IPS-18c (cell line): ENCODE data around the gene RPS6KA2.

Experiments
- H3K4me3 ChIP-seq: 2 replicates; pipeline ENCODE4 v1.7.0; 2013; ENCODE audit warnings: low read depth, mild to moderate bottlenecking, low read length, moderate library complexity; ENCODE audit not compliant: insufficient read depth
- H3K9me3 ChIP-seq: one replicate; pipeline ENCODE4 v1.6.1; 2013; ENCODE audit warnings: mild to moderate bottlenecking, low read length, moderate library complexity; ENCODE audit not compliant: control insufficient read depth, insufficient read depth

The RPS6KA2 gene

DNA sequence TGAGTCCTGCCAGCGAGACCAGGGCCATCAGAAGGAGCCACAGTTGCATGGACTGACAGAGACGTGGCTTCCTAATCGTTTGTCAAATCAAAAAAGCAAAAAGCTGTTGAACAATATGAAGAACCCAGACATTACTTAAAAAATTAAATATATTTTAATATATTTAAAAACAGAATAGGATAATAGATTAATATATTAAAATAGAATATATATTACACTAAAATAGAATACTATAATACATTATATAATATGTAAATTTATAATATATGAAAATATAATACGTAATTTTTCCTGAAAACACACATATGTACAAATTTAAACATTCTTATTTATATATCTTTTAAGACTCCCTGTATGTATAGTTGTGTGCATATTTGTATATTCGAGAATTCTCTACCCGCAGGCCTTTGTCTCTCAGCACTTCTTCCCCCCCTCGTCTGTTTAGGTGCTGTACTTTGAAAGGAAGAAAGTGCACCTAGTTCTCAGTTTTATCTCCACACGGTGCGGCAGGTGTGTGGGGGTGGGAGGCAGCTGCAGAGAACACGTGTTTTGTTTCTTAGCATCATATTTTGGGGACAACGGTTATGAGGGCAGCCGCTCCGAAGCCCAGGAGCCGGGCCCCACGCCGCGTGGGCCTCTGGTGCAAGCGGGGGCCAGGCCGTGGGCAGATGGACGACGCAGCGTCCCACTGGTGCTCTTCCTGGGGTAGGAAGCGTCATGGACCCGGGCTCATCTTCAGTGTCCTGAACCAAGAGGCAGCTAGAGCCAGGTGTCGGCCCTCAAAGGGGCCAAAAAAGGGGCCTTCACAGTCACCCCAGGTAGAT lies 172.1 kb downstream of the RPS6KA2 start:
- no peak overlapping the region for H3K4me3 ChIP-seq
- peaks cover 4% of the 10 kb centered on the region for H3K9me3 ChIP-seq

DNA sequence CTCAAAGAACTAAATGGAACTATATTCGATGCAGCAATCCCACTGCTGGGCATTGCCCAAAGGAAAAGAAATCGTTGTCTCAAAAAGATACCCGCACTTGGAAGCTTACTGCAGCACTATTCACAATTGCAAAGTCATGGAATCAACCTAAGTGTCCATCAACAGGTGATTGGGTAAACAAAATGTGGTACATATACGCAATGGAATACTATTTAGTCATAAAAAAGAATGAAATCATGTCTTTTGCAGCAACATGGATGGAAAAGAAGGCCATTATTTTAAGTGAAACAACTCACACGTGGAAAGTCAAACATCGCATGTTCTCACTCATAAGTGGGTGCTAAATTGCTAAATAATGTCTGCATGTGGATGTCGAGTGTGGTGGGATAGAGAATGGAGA lies 173.4 kb downstream of the RPS6KA2 start:
- Histone ChIP-seq H3K4me3 (no peak overlapping the region), H3K9me3 (peaks cover 4% of the 10 kb centered on the region)

DNA sequence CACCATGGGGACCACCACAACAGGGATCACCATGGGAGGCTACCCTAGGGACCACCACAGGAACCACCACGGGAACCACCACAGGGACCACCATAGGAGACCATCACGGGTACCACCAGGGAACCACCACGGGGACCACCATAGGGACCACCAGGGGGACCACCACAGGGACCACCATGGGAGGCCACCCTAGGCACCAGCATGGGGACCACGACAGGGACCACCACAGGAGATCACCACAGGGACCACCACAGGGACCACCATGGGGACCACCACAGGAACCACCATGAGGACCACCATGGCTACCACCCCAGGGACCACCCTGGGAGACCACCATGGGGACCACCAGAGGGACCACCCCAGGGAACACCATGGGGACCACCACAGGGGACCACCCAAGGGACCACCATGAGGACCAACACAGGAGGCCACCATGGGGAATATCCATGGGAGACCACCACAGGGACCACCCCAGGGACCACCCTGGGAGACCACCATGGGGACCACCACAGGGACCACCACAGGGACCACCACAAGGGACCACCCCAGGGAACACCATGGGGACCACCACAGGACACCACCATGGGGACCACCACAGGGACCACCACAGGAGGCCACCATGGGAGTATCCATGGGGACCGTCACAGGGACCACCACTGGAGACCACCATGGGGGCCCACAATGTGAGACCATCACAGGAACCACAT lies 176.7 kb downstream of the RPS6KA2 start:
- Histone ChIP-seq H3K4me3 (no peak overlapping the region), H3K9me3 (peaks cover 4% of the 10 kb centered on the region)

DNA sequence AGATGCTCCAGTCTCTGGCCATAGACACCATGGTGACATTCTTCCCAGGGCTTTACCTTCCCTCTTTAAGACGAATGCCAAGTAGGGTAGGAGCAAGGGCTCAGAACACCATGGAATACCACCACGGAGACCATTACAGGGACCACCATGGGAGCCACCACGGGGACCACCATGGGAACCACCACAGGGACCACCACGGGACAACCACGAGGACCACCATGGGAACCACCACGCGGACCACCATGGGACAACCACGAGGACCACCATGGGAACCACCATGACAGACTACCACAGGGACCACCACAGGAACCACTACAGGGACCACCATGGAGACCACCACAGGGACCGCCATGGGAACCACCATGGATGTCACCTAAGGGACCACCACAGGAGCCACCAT lies 177.4 kb downstream of the RPS6KA2 start:
- Histone ChIP-seq H3K4me3 (no peak overlapping the region), H3K9me3 (peaks cover 4% of the 10 kb centered on the region)

DNA sequence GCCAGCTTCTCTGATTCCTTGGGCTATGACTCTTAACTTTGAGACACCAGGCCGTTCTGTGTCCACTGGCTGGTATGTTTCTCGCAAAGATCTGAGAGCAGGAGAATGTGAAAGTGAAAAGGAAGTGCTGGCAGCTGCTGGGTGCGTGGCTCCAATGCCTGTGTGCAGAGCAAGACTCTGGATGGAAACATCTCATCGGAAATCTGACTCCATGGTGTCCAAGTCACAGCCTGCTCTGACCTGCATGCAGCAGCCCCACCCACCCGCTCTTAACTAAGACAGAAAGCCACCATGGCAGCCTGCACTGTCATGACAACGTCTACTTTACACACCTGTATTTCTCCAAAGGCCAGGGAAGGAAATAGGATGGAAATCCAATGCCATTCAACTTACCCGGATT lies 178.0 kb downstream of the RPS6KA2 start:
- peaks cover 4% of the 10 kb centered on the region for H3K9me3 ChIP-seq
- H3K4me3 ChIP-seq = no peak overlapping the region

DNA sequence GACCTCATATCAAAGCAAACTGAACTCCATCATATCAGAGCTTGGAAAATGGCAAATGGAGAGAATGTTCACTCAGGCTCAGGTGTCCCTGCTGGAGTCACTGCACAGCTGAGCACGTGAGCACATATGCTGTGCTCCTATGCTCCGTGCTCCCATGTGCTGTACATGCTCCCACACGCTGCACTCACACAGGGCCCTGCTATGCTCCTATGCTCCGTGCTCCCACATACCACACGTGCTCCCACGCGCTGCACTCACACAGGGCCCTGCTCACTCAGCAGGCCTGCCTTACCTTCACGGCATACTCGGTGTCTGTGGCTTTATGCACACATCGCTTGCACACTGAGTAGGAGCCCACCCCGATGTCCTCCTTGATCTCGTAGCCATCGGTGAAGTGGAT lies 178.6 kb downstream of the RPS6KA2 start:
- H3K9me3 ChIP-seq = peaks cover 4% of the 10 kb centered on the region
- no peak overlapping the region for H3K4me3 ChIP-seq

DNA sequence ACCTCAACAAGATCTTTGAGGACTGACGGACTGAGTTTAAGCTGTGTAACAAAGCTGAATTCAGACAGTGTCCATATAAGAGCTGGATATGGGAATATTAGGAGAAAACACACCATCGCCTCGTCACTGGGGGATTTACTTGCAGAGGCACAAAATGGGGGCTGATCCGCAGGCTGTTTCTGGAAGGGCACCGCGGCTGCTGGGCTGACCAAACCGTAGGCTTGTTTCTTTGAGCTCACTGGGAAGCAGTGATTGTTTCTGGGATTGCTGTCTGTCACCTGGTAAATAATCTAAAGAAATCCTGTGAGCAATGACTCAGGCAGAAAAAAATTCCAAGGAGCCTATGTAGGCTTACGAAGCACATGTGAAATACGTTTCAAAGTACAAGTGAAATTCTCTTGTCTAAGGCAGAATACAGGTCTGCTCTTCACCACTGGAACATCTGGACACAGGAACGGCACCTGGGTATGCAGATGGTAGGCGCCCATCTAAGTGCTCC lies 180.4 kb downstream of the RPS6KA2 start:
- H3K4me3 ChIP-seq = no peak overlapping the region
- peaks cover 4% of the 10 kb centered on the region for H3K9me3 ChIP-seq

DNA sequence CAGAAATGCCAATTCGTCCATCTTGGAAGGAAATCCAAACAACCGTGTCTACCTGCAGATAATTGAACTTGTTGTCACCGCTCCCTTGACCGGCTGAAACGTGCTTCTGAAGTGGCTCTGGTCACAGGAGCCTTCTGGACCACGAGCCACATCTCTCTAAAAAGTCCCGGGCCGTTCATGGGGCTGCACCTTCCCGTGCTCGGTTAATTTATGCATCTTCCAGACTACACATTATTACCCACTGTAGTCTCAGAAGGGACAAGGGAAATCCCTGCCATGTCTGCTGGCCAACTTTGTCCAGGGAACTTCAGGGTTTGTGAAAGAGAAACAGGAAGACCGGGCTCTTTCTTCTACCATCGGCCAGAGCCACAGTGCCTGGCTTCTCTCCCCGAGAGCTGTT lies 180.9 kb downstream of the RPS6KA2 start:
- Histone ChIP-seq H3K9me3 (peaks cover 4% of the 10 kb centered on the region), H3K4me3 (no peak overlapping the region)

DNA sequence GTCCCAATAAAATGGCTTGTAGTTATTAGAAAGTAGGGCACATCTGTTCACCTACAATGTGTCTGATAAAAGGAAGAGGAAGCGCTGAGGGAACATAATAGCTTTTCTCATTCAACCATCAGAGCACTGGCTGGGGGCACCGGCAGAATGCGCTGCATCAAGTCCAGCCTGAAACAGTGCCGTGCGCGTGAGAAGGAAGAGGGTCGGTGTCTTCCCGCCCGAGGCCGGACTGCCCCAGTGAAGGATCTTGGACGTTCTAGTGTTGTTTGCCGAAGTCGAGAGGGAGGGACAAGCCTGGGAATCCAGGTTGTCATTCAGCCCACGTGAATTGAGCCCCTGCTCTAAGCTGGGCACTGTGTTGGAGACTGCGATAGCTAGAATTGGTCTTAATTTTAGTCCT lies 182.6 kb downstream of the RPS6KA2 start:
- H3K4me3 ChIP-seq = no peak overlapping the region
- H3K9me3 ChIP-seq = no peaks in the 10 kb centered on the region

DNA sequence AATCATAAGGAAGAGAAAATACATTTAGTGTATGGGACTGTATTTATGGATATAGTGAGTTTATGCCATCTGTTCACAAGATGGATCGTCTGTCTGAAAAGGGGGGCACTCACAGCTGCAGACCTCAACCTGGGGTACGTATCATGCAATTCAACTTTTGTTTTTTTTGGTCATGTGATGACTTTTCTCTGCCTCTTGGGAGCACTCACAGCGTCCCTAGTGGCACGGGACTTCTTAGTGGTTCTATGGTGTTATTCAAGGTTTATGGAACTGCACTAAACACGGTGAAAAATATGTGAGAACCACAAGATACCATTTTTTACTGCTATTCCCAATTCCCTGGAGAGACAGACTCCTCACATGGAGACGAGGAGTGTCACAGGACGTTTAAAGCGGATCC lies 183.9 kb downstream of the RPS6KA2 start:
- H3K4me3 ChIP-seq = no peak overlapping the region
- H3K9me3 ChIP-seq = no peaks in the 10 kb centered on the region

DNA sequence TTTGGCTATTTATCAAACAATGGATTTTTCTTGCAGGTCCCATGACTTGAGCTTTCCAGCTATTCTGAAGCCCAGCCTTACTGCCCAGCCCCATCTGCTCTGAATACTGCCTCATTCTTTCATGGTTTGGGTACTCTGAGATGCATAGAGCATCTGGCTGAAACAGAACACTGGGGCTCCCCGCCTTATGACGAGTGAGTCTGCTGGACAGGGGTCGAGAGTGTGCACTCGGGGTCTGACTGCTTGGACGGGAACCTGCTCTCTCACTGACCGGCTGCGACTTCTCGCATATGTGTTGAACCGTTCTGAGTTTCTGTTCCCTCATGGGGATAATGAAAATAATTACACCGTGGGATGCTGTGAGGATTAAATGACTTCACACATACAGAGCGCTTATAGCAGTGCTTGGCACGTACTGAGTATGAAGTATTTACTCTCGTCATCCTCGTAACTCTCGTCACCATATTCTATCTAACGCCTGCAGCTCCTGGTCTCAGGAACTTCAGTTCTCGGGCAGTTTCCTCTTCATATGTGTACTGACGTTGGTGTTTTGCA lies 184.8 kb downstream of the RPS6KA2 start:
- Histone ChIP-seq H3K9me3 (no peaks in the 10 kb centered on the region), H3K4me3 (no peak overlapping the region)

DNA sequence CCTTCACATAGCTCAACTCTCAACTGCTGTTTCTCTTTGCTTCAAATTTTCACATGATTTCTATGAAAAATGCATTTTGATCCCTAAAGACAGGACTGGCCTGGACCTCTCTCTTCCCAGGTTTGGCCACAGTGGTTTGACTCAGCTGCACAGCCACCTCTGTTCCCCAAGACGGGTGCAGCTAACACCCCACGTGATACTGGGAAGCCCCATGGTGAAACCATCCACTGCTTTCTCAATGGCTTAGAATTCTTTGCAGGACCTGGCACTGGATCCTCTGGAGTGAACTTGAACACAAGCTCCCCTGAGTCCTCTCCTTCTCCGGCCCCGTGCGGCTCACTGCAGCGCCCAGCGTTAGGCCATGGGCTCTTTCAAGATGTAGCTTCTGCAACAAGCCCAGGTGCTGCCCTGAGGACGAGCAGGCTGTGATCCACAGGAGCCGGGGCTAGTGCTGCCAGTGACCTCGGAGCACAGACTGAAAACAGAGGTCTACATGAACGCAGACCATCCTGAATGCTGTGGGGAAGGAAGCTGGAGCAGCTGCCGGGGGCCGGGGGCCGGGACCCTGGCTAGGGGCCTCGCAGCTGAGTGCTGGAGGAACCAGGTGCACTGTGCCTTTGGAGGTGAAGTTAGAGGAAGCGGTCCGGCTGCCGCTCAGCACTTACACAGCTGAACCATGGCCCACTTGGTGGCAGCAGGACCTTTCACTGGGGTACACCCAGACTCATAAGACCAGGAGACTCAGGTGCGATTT lies 185.5 kb downstream of the RPS6KA2 start:
- Histone ChIP-seq H3K9me3 (no peaks in the 10 kb centered on the region), H3K4me3 (no peak overlapping the region)

DNA sequence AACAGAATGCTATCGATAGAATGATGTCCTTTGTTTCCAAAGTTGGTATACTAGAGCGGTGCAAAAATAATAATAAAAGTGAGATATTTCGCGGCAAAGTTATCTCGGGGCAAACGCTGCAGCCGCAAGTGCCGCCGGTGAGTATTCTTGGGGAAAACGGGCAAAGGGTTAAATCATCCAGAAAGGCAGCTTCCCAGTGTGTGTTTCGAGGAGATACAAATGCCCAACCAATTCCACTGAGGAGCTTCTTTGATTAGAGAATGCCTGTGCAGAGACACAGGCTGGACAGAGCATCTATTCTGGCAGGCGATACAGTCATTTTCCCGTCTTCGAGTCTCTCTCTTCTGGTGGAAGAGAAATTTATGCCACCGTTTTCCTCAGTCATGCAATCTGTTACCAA lies 186.3 kb downstream of the RPS6KA2 start:
- Histone ChIP-seq H3K9me3 (no peaks in the 10 kb centered on the region), H3K4me3 (no peak overlapping the region)

DNA sequence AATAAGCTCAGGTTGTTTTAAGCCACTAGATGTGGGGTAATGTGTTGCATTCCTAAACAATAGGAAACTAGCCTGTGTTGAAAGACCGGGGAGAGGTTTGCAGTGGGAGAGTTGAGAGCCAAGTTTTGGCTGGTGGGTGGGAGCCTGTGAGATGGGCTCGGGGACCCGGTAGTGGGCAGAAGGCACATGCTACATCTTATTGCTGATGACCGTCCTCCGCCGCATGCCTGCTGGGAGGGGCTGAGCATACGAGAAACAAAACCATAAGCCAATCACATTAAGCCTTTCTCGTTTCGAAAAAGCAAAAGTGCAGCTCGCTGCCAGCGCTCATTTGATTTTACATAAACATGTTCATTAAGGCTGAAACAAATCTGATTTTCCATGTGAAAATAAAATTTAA lies 186.9 kb downstream of the RPS6KA2 start:
- no peak overlapping the region for H3K4me3 ChIP-seq
- no peaks in the 10 kb centered on the region for H3K9me3 ChIP-seq

DNA sequence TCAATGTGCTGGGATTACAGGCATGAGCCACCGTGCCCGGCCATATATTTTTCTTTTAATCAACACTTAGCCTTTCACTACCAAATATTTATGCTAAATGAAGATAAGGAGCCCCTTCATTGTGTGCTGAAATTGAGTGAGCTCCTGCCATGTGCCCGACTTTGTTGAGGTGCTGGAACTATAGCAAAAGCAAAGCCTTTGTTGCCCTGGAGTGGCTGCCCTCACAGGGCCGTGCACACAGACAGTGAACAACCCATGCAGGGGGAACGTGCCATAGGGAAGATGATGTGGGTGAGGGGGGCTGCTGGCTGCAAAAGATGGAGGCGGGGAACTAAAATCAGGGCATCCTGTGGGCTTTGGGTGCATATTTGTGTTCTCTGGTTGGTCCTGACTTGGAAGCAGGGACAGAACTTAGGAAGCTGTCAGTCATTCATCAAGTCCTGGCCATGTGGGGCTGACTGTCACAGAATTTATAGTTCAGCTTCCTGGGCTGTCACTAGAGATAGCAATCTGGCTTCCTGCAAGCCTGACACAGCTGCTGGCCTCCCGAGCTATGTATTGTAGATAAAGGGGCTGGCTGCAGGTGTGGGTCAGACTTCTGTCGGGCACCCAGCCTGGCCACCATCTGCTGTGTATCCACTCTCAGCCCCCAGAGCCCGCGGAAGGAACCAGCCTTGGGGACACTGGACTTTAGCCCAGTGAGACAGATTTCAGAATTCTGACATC lies 187.5 kb downstream of the RPS6KA2 start:
- Histone ChIP-seq H3K9me3 (no peaks in the 10 kb centered on the region), H3K4me3 (no peak overlapping the region)

DNA sequence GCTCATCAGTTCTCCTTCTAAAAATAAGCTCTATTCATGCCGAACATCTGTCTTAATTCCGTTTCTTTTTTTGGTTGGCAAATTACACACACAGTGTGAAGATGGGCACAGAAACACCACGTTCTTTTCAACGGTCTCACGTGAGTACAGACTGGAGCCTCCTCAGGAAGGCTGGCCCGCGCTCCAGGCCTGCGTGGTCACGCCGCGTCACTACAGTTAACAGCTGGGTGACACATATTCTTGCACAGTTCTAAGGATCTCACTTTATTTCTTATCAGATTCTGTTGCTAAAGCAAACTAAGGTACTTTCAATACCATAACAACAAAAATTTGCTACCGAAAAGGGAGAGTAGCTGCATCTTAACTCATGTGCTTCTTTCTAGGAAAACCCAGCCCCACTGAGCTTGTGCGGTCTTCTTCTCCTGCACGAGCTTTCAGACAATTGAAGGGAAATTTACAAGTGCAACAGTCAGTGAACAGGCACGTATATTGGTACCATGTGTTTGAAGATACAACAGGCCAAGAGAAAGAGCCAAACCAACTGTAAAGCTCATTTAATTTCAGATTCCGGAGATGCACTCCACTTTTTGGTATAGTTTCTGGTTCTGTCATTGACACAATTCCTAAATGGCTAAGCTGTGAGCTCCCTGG lies 188.7 kb downstream of the RPS6KA2 start:
- Histone ChIP-seq H3K4me3 (no peak overlapping the region), H3K9me3 (no peaks in the 10 kb centered on the region)
